H1 (cell line): ENCODE measurements around the gene REELD1. TPM values are rescaled to one million over a fixed set of nuclear protein-coding genes. Genes with fewer than 3 reads are reported as not detected.

Source experiments
- CTCF ChIA-PET: fragments of 300-600 bp; sonication (Branson Sonifier 250); formaldehyde crosslinking; loops from one replicate; lab custom pipeline; 2021; ENCODE audit not compliant: partially characterized antibody; lab: Charles Lee
- POLR2A ChIA-PET: fragments of 300-600 bp; sonication (Branson Sonifier 250); formaldehyde crosslinking; loops from one replicate; lab custom pipeline; 2021; ENCODE audit warnings: inconsistent platforms; ENCODE audit not compliant: partially characterized antibody; lab: Charles Lee
- DNase-seq, 2 experiments: peaks; one replicate each; pipeline versions ENCODE4 v3.0.0 to v3.0.0-alpha.2; 2010 to 2022; ENCODE audit warnings: low spot score in 2 of 2, low read depth in 1 of 2, mixed read lengths in 1 of 2
- FAIRE-seq: peaks from 2 replicates; lab custom pipeline; 2011; peaks lifted over from hg19 to GRCh38; lab: Jason Lieb, UNC
- H2AFZ ChIP-seq: 2 replicates; pipeline ENCODE4 v1.8.1; 2012; ENCODE audit warnings: low read length, inconsistent platforms
- H2AK5ac ChIP-seq: 2 replicates; pipeline ENCODE4 v1.6.1; 2013; ENCODE audit warnings: low read depth, low read length
- H2BK120ac ChIP-seq: replicated peaks from 2 replicates; pipeline ENCODE3; 2013; ENCODE audit warnings: low read depth, low read length, inconsistent platforms
- H2BK12ac ChIP-seq: 2 replicates; pipeline ENCODE4 v1.6.1; 2013; ENCODE audit warnings: low read depth, low read length
- H2BK15ac ChIP-seq: 2 replicates; pipeline ENCODE4 v1.6.1; 2013; ENCODE audit warnings: low read length
- H2BK20ac ChIP-seq: 2 replicates; pipeline ENCODE4 v1.6.1; 2013; ENCODE audit warnings: low read length
- H2BK5ac ChIP-seq: 2 replicates; pipeline ENCODE4 v1.6.1; 2013; ENCODE audit warnings: low read depth, low read length
- H3K14ac ChIP-seq: 2 replicates; pipeline ENCODE4 v1.6.1; 2013; ENCODE audit warnings: inconsistent platforms; ENCODE audit not compliant: insufficient read length
- H3K18ac ChIP-seq: 2 replicates; pipeline ENCODE4 v1.6.1; 2013; ENCODE audit warnings: low read length; ENCODE audit errors: extremely low read depth
- H3K23ac ChIP-seq: 2 replicates; pipeline ENCODE4 v1.6.1; 2013; ENCODE audit warnings: inconsistent platforms; ENCODE audit not compliant: insufficient read length
- H3K23me2 ChIP-seq: 2 replicates; pipeline ENCODE4 v1.6.1; 2013; ENCODE audit warnings: low read depth, low read length
- H3K27ac ChIP-seq: 2 replicates; pipeline ENCODE4 v1.6.1; 2011; ENCODE audit warnings: low read depth, low read length, inconsistent platforms
- H3K27me3 ChIP-seq, 4 experiments: replicated peaks in 1 of 4; 1 replicate in 1 of 4; 2 replicates in 3 of 4; pipeline versions ENCODE4 v1.6.1 to v1.8.1; 2011 to 2013; ENCODE audit warnings: low read length in 3 of 4, mild to moderate bottlenecking in 3 of 4, inconsistent platforms in 2 of 4, mixed read lengths in 2 of 4, moderate library complexity in 1 of 4; ENCODE audit not compliant: control insufficient read depth in 3 of 4, insufficient read depth in 3 of 4; ENCODE audit errors: extremely low read depth in 1 of 4
- H3K36me3 ChIP-seq, 4 experiments: 2 replicates each; pipeline versions ENCODE4 v1.6.1 to v1.8.1; 2011 to 2013; ENCODE audit warnings: mild to moderate bottlenecking in 4 of 4, low read length in 3 of 4, moderate library complexity in 2 of 4, control low read depth in 1 of 4, inconsistent platforms in 1 of 4; ENCODE audit not compliant: insufficient read depth in 4 of 4, control insufficient read depth in 2 of 4
- H3K4ac ChIP-seq: replicated peaks from 2 replicates; pipeline ENCODE3; 2013; ENCODE audit warnings: low read length, low read depth, mixed read lengths, inconsistent platforms; ENCODE audit not compliant: insufficient read length
- H3K4me1 ChIP-seq, 4 experiments: replicated peaks in 1 of 4; 1 replicate in 1 of 4; 2 replicates in 3 of 4; pipeline versions ENCODE4 v1.6.1 to v1.8.1; 2011 to 2013; ENCODE audit warnings: low read length in 3 of 4, inconsistent platforms in 2 of 4, mixed read lengths in 1 of 4; ENCODE audit not compliant: insufficient read depth in 4 of 4, control insufficient read depth in 3 of 4
- H3K4me2 ChIP-seq, 2 experiments: 2 replicates each; pipeline versions ENCODE4 v1.6.1 to v1.8.1; 2011 to 2013; ENCODE audit warnings: low read depth in 2 of 2, low read length in 2 of 2, control low read depth in 1 of 2, inconsistent platforms in 1 of 2, mild to moderate bottlenecking in 1 of 2; ENCODE audit not compliant: insufficient read depth in 1 of 2
- H3K4me3 ChIP-seq, 4 experiments: fragments of 200-600, 300-600 bp in 1 of 4; sonication (generic), shearing (Covaris generic), sonication (Bioruptor Twin) in 1 of 4; 2 replicates each; pipeline versions ENCODE4 v1.5.1 to v1.8.1; 2011 to 2016; ENCODE audit warnings: low read length in 4 of 4, low read depth in 3 of 4, control low read depth in 2 of 4, inconsistent platforms in 2 of 4, mild to moderate bottlenecking in 2 of 4, mixed read lengths in 1 of 4, moderate library complexity in 1 of 4; ENCODE audit not compliant: insufficient read depth in 2 of 4; ENCODE audit errors: extremely low read depth in 1 of 4
- H3K56ac ChIP-seq: replicated peaks from 2 replicates; pipeline ENCODE3; 2013; ENCODE audit warnings: low read depth, mild to moderate bottlenecking, mixed read lengths, low read length, inconsistent platforms; ENCODE audit not compliant: insufficient read length
- H3K79me1 ChIP-seq: 2 replicates; pipeline ENCODE4 v1.6.1; 2013; ENCODE audit warnings: low read depth, low read length, control low read depth
- H3K79me2 ChIP-seq, 2 experiments: 2 replicates each; pipeline versions ENCODE4 v1.6.1 to v1.8.1; 2012 to 2013; ENCODE audit warnings: low read length in 2 of 2, mild to moderate bottlenecking in 2 of 2, inconsistent platforms in 1 of 2; ENCODE audit not compliant: insufficient read depth in 2 of 2, control insufficient read depth in 1 of 2
- H3K9ac ChIP-seq, 4 experiments: replicated peaks in 1 of 4; 1 replicate in 1 of 4; 2 replicates in 3 of 4; pipeline versions ENCODE4 v1.6.1 to v1.8.1; 2011 to 2013; ENCODE audit warnings: low read depth in 3 of 4, low read length in 3 of 4, control low read depth in 2 of 4, mild to moderate bottlenecking in 2 of 4, moderate library complexity in 2 of 4, inconsistent platforms in 1 of 4; ENCODE audit errors: extremely low read depth in 1 of 4
- H3K9me3 ChIP-seq, 2 experiments: 2 replicates each; pipeline versions ENCODE4 v1.6.1 to v1.8.1; 2012 to 2013; ENCODE audit warnings: mild to moderate bottlenecking in 2 of 2, moderate library complexity in 2 of 2, control low read depth in 1 of 2, inconsistent platforms in 1 of 2, low read depth in 1 of 2, low read length in 1 of 2, mixed read lengths in 1 of 2; ENCODE audit not compliant: insufficient read depth in 2 of 2
- H4K20me1 ChIP-seq, 2 experiments: replicated peaks in 1 of 2; 2 replicates each; pipeline versions ENCODE3 to v1.8.1; 2011 to 2013; ENCODE audit warnings: inconsistent platforms in 2 of 2, low read length in 2 of 2, mild to moderate bottlenecking in 1 of 2; ENCODE audit not compliant: insufficient read depth in 2 of 2, control insufficient read depth in 1 of 2
- H4K5ac ChIP-seq: 2 replicates; pipeline ENCODE4 v1.6.1; 2013; ENCODE audit warnings: low read length, low read depth, mixed read lengths, inconsistent platforms; ENCODE audit not compliant: insufficient read length
- H4K8ac ChIP-seq: 2 replicates; pipeline ENCODE4 v1.8.0; 2013; ENCODE audit warnings: mild to moderate bottlenecking, moderate library complexity, low read length, inconsistent platforms; ENCODE audit not compliant: insufficient read depth; ENCODE audit errors: extremely low read depth
- H4K91ac ChIP-seq: replicated peaks from 2 replicates; pipeline ENCODE3; 2013; ENCODE audit warnings: low read length, mixed read lengths, inconsistent platforms; ENCODE audit not compliant: insufficient read length
- CHD1 ChIP-seq: IDR thresholded peaks from 2 replicates; pipeline ENCODE4 v1.6.1; 2012; ENCODE audit warnings: low read depth, low read length, improper control_type of control experiment
- HDAC2 ChIP-seq, 2 experiments: fragments of 300-600 bp in 1 of 2; sonication (generic) in 1 of 2; IDR thresholded peaks; 2 replicates each; pipeline ENCODE4 v1.6.1; 2011 to 2012; ENCODE audit warnings: low read depth in 2 of 2, low read length in 2 of 2, mild to moderate bottlenecking in 2 of 2, moderate library complexity in 2 of 2, borderline replicate concordance in 1 of 2, inconsistent platforms in 1 of 2
- MAX ChIP-seq: IDR thresholded peaks from 2 replicates; pipeline ENCODE4 v1.6.1; 2012; ENCODE audit warnings: inconsistent platforms
- PHF8 ChIP-seq: fragments of 200-600 bp; sonication (generic); conservative IDR thresholded peaks from 2 replicates; pipeline ENCODE4 v1.7.1; 2012; ENCODE audit warnings: low read depth, mild to moderate bottlenecking, inconsistent platforms, low read length, moderate library complexity
- RAD21 ChIP-seq, 2 experiments: IDR thresholded peaks in 1 of 2; conservative IDR thresholded peaks in 1 of 2; 2 replicates each; pipeline ENCODE4 v1.6.1; 2011; ENCODE audit warnings: low read depth in 2 of 2, low read length in 2 of 2, improper control_type of control experiment in 1 of 2, inconsistent platforms in 1 of 2, mild to moderate bottlenecking in 1 of 2, moderate library complexity in 1 of 2
- RFX5 ChIP-seq: IDR thresholded peaks from 2 replicates; pipeline ENCODE4 v1.6.1; 2011; ENCODE audit warnings: low read depth, low read length, improper control_type of control experiment, borderline replicate concordance
- SAP30 ChIP-seq: fragments of 300-600 bp; sonication (generic); IDR thresholded peaks from 2 replicates; pipeline ENCODE4 v1.7.1; 2012; ENCODE audit warnings: low read length, moderate library complexity, mild to moderate bottlenecking, inconsistent platforms; ENCODE audit not compliant: insufficient read depth, insufficient replicate concordance
- SUZ12 ChIP-seq: fragments of 200-600 bp; sonication (generic); IDR thresholded peaks from 2 replicates; pipeline ENCODE4 v1.6.1; 2012; ENCODE audit warnings: mild to moderate bottlenecking, inconsistent platforms, low read length, moderate library complexity, mixed read lengths
- TEAD4 ChIP-seq: IDR thresholded peaks from 2 replicates; pipeline ENCODE4 v1.6.1; 2012; ENCODE audit warnings: low read depth, low read length, inconsistent platforms, mixed read lengths
- ZNF274 ChIP-seq: IDR thresholded peaks from 2 replicates; pipeline ENCODE4 v1.7.0; 2012; ENCODE audit warnings: low read length, borderline replicate concordance; ENCODE audit errors: extremely low read depth
- WGBS, 2 experiments: shearing (Covaris generic) in 1 of 2; methylation state at CpG; one replicate each; pipeline versions ENCODE4 v1.1.6 to v1.1.7; 2013 to 2015; ENCODE audit warnings: low lambda C conversion rate in 2 of 2, mixed read lengths in 2 of 2, inconsistent platforms in 1 of 2, low coverage in 1 of 2, missing lambda C conversion rate in 1 of 2; ENCODE audit not compliant: insufficient replicate concordance in 2 of 2, insufficient coverage in 1 of 2, insufficient read length in 1 of 2; ENCODE audit errors: extremely low coverage in 1 of 2, missing lambda C conversion rate in 1 of 2; 5-methylcytosine and 5-hydroxymethylcytosine counted together
- polyA plus RNA-seq, 7 experiments: library from polyadenylated mRNA; depleted of rRNA in 3 of 7; stranded (reverse) in 5 of 7; unstranded in 2 of 7; fragments of >200 nt in 5 of 7; fragments of 200-250 nt in 2 of 7; gene quantifications; 1 replicate in 5 of 7; 2 replicates in 1 of 7; 4 replicates in 1 of 7; pipeline versions ENCODE4 v1.2.1 to v1.2.3, GENCODE V29; 2011 to 2013; ENCODE audit warnings: missing spikeins in 2 of 7, mixed read lengths in 2 of 7
- total RNA-seq: library from RNA; stranded (reverse); fragmentation: NEBNext Ultra II Directional; extraction: Animal tissue kit (Norgen Biotek cat#: 25700); gene quantifications from 2 replicates; pipeline ENCODE4 v1.2.1, GENCODE V29; 2021

REELD1 gene
- total and polyA plus RNA-seq, 2 of the 8 experiments (the other 6 are each of a cell fraction or from before 2014, with no cell fraction given) = 0.03 TPM; not detected in 1

GRCh38 chr4:146261041-146261440, 46.7 kb downstream of the REELD1 start:
- Histone ChIP-seq H4K5ac (no peak overlapping the region), H2BK20ac (no peak overlapping the region), H3K4me3 (no peak overlapping the region), H2BK12ac (no peak overlapping the region), H3K79me2 (no peaks in the 10 kb centered on the region), H4K20me1 (no peaks in the 10 kb centered on the region), H3K4ac (no peak overlapping the region), H3K79me1 (no peaks in the 10 kb centered on the region), H4K91ac (no peak overlapping the region), H3K9ac (no peak overlapping the region), H2BK15ac (no peak overlapping the region), H3K23ac (no peak overlapping the region), H3K56ac (no peak overlapping the region), H3K27me3 (no peaks in the 10 kb centered on the region), H3K4me1 (peaks cover 0 to 3% (median 1%) of the 10 kb centered on the region in 4 experiments; a peak in 2 of 7 replicates), H3K36me3 (no peaks in the 10 kb centered on the region), H3K27ac (no peak overlapping the region), H3K14ac (no peak overlapping the region), H2BK5ac (no peak overlapping the region), H3K23me2 (no peaks in the 10 kb centered on the region), H3K9me3 (no peaks in the 10 kb centered on the region), H3K18ac (no peak overlapping the region), H3K4me2 (no peak overlapping the region), H4K8ac (no peak overlapping the region), H2AK5ac (no peak overlapping the region), H2BK120ac (no peak overlapping the region), H2AFZ (no peak overlapping the region)
- 95% methylated on average over 2 of the region's 2 CpGs; no CpG with 5 or more reads in 1 of the 2 experiments for WGBS, 2 experiments
- no peak for DNase-seq
- FAIRE-seq = no peak
- POLR2A ChIA-PET = no interaction called here
- CTCF ChIA-PET = interaction anchor here (1.0 to 4.1 kb wide), 3 partner anchors 9 to 81 kb away, joined by 3 to 22 read pairs (median 4); no protein-coding TSS in a partner anchor
- TF ChIP-seq ZNF274 = no peak
- TF ChIP-seq CHD1 = no peak
- TF ChIP-seq PHF8 = no peak
- no peak for TF ChIP-seq RFX5
- no peak for TF ChIP-seq SUZ12
- TF ChIP-seq TEAD4 = no peak
- TF ChIP-seq SAP30 = no peak
- TF ChIP-seq HDAC2 (IDR thresholded peaks at IDR 0.05; ENCODE audit: borderline replicate concordance in 1 of 2, low read depth in 2 of 2, low read length in 2 of 2) = no peak
- no peak for TF ChIP-seq RAD21 (IDR thresholded peaks at IDR 0.05 in 1 of 2, conservative IDR thresholded peaks at IDR 0.05 in 1 of 2; ENCODE audit: low read depth in 2 of 2, low read length in 2 of 2)
- no peak for TF ChIP-seq MAX
